Measurements from ENCODE around the gene CBFA2T3. TPM values are rescaled to one million over a fixed set of nuclear protein-coding genes. Genes with fewer than 3 reads are reported as not detected.
A peak's percentile ranks its signal among the peaks of the same experiment; 100 is the strongest.

Gene CBFA2T3
- total RNA-seq, 6 experiments from 2014 or later: not detected

DNA sequence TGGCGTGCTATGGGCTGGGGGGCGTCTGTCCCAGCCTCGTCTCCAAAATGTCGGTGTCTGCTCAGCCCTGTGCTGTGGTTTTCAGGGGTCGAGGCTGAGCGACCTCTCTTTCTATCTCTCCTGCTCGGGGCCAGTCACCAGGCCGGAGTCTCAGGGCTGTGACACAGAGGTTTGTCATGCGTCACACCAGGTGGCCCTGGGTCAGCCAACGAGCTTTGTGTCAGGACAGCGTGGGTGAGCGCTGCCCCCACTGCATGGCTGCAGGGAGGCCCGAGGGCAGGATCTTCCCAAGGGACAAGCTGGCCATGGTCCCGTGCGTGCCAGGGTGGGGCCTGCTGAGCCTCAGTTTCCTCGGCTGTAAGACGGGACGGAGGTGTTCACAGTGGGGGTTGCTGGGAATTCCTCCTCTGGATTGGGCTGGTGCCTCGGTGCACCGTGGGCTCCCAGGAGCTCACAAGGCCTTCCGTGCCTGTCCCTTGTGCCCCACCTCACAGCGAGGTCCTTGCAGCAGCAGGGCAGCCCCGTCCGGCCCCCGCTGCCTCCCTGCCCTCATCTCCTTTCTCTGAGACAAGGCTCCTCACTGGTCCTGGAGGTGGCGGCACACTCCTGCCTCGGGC is 50.5 kb downstream of the CBFA2T3 start:
- Mint-ChIP-seq H3K36me3 (ENCODE audit: low read depth) (no peaks in the 10 kb centered on the region), H3K4me1 (ENCODE audit: low read depth) (no peaks in the 10 kb centered on the region), H3K4me3 (no peak overlapping the region)

GRCh38 chr16:88925540-88925887 is 51.5 kb downstream of the CBFA2T3 start:
- H3K36me3 Mint-ChIP-seq (ENCODE audit: low read depth): no peaks in the 10 kb centered on the region
- DNase-seq: no peak
- TF ChIP-seq CTCF (IDR thresholded peaks at IDR 0.05): no peak
- peaks cover 8% of the 10 kb centered on the region for H3K9me3 Mint-ChIP-seq
- H3K4me3 Mint-ChIP-seq: no peak overlapping the region
- peaks cover 6% of the 10 kb centered on the region for H3K4me1 Mint-ChIP-seq (ENCODE audit: low read depth)
- no peak overlapping the region for H3K27ac Mint-ChIP-seq
- no peaks in the 10 kb centered on the region; the same call in 1 of the 2 replicates for H3K27me3 Mint-ChIP-seq (ENCODE audit: insufficient read depth)

More for the DNA sequence above, 50.5 kb downstream of the CBFA2T3 start:
- peaks cover 8% of the 10 kb centered on the region for H3K9me3 Mint-ChIP-seq
- DNase-seq: no peak
- no peak overlapping the region for H3K27ac Mint-ChIP-seq
- no peaks in the 10 kb centered on the region; the same call in 1 of the 2 replicates for H3K27me3 Mint-ChIP-seq (ENCODE audit: insufficient read depth)
- no peak for TF ChIP-seq CTCF (IDR thresholded peaks at IDR 0.05)

DNA sequence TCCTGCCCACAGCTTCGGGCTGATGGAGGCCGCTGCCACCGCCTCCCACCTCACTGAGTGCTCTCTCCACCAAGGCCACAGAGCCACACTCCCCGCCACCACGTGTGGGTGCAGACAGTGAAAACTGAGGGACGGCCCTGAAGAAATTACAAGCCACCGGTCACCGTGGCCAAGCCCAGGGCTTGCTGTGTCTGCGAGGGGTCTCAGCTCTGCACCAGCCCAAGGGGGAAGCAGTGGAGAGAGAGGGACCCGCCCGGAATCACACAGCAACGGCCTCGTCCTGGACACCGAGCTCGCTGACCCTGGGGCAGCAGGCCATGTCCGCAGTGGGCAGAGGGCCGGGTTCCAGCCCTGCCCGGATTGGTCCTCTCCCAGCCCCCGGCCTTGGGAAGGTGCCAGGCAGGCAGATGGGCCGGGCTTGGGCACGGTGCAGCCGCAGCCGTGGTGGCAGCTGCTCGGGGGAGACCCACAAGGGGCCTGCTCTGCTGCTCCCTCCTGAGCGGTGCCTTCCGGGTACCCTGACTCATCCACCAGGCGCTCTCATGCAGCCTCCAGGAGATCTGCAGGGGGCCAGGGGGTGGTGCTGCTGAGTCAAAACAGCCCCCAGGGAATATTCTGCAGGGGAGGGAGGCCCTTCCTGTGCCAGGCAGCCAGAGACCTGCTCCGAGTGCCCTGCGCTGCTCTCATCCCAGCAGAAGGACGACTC is 52.0 kb downstream of the CBFA2T3 start:
- peak; percentile 50 for TF ChIP-seq CTCF (IDR thresholded peaks at IDR 0.05)
- Mint-ChIP-seq H3K4me3 (no peak overlapping the region), H3K27ac (no peak overlapping the region), H3K27me3 (ENCODE audit: insufficient read depth) (no peaks in the 10 kb centered on the region; the same call in 1 of the 2 replicates), H3K4me1 (ENCODE audit: low read depth) (peaks cover 6% of the 10 kb centered on the region), H3K9me3 (peaks cover 4% of the 10 kb centered on the region), H3K36me3 (ENCODE audit: low read depth) (no peaks in the 10 kb centered on the region)
- peak; percentile 52 for DNase-seq

DNA sequence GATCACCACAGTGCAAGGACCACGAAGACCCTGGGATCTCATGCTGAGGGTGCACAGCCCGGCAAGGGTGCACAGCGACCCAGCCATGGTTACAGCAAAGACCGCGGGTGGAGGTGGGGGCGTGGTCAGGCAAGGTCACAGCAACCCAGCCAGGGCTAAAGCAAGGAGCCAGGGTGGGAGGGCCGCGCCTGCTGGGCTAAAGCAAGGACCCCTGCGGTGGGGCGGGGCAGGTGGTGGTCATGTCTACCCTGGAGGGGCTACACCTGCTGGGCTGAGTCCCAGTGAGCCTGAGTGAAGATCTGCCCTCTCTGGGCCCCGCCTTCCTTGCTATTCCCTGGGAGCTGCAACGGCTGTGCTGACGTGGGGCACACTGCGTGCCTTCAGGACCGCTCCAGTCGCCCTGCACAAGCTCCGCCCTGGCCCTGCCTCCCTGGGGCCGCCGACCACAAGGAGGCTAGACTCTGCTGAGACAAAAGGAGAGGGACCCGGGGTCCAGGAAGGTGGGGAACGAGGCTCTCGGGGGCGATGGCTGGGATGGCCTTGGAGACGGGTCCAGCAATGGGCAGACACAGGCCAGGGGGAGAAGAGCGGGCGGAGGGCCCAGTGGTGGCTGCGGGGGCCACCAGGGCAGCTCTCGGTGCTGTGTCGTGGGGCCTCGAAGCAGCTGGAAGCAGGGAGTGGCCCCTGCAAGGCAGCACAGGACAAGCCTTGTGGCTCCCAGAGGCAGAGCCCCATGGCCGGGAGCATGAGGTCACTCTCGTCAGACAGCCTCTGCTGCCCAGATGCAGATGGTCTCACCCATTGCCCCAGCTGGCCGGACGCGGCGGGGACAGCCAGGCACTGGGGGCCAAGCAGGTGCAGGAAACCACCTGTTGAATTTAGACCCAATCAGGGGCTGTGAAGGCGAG is 52.8 kb downstream of the CBFA2T3 start:
- DNase-seq: no peak
- Mint-ChIP-seq H3K27me3 (ENCODE audit: insufficient read depth) (peaks cover 1% of the 10 kb centered on the region), H3K4me3 (no peak overlapping the region), H3K27ac (no peak overlapping the region), H3K9me3 (peaks cover under 1% of the 10 kb centered on the region; the same call in 1 of the 2 replicates), H3K4me1 (ENCODE audit: low read depth) (peaks cover 6% of the 10 kb centered on the region), H3K36me3 (ENCODE audit: low read depth) (no peaks in the 10 kb centered on the region)
- TF ChIP-seq CTCF (IDR thresholded peaks at IDR 0.05): no peak

- no peak for DNase-seq
- TF ChIP-seq CTCF (IDR thresholded peaks at IDR 0.05): no peak
- Mint-ChIP-seq H3K36me3 (ENCODE audit: low read depth) (no peaks in the 10 kb centered on the region), H3K27me3 (ENCODE audit: insufficient read depth) (peaks cover 3% of the 10 kb centered on the region), H3K27ac (no peak overlapping the region), H3K4me3 (no peak overlapping the region), H3K9me3 (no peaks in the 10 kb centered on the region), H3K4me1 (ENCODE audit: low read depth) (peaks cover 6% of the 10 kb centered on the region)
Measured at GRCh38 chr16:88923450-88923849, 53.6 kb downstream of the CBFA2T3 start.
